ENCODE results near the gene MEIS1. TPM values are rescaled to one million over a fixed set of nuclear protein-coding genes. Genes with fewer than 3 reads are reported as not detected.

The MEIS1 gene
- total and polyA plus RNA-seq, 2 of the 8 experiments (the other 6 are each of a cell fraction or from before 2014, with no cell fraction given) = 0.17 to 1.2 TPM

GRCh38 chr2:66472225-66472843 is 37.4 kb downstream of the MEIS1 start (continued):
- TF ChIP-seq MAFK (IDR thresholded peaks at IDR 0.05; ENCODE audit: low read depth, low read length) = no peak
- TF ChIP-seq KDM5A (IDR thresholded peaks at IDR 0.05; ENCODE audit: low read length) = no peak
- no peak for TF ChIP-seq SRF (IDR thresholded peaks at IDR 0.05; ENCODE audit: low read depth, low read length)
- no peak for TF ChIP-seq USF2 (IDR thresholded peaks at IDR 0.05; ENCODE audit: low read length)
- TF ChIP-seq, protein P1, sequence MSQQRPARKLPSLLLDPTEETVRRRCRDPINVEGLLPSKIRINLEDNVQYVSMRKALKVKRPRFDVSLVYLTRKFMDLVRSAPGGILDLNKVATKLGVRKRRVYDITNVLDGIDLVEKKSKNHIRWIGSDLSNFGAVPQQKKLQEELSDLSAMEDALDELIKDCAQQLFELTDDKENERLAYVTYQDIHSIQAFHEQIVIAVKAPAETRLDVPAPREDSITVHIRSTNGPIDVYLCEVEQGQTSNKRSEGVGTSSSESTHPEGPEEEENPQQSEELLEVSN (IDR thresholded peaks at IDR 0.05) = no peak
- TF ChIP-seq MAX (IDR thresholded peaks at IDR 0.05) = no peak
- TF ChIP-seq KDM4A (IDR thresholded peaks at IDR 0.05; ENCODE audit: low read depth, low read length, severe bottlenecking) = no peak
- TF ChIP-seq JUND (IDR thresholded peaks at IDR 0.05; ENCODE audit: low read length) = no peak
- no peak for TF ChIP-seq CTBP2 (IDR thresholded peaks at IDR 0.05; ENCODE audit: borderline replicate concordance, insufficient read depth, insufficient read length, low read length)
- TF ChIP-seq GTF2F1 (IDR thresholded peaks at IDR 0.05; ENCODE audit: borderline replicate concordance, low read depth, low read length) = no peak

Data from H1 (cell line).